WTC11 (cell line): ENCODE measurements around the gene GFRA1. TPM values are rescaled to one million over a fixed set of nuclear protein-coding genes. Genes with fewer than 3 reads are reported as not detected.

Experiments used
- ATAC-seq: fragments of 200-7000 bp; cut with Tn5 transposase; 2 replicates; pipeline ENCODE4 v1.10.0; 2021; ENCODE audit warnings: mild to moderate bottlenecking, moderate library complexity
- CTCF ChIA-PET: fragments of 300-600 bp; sonication (Branson Sonifier 250); formaldehyde crosslinking; loops from one replicate; lab custom pipeline; 2021; ENCODE audit warnings: antibody characterized with exemption; lab: Charles Lee
- POLR2A ChIA-PET: fragments of 350-600 bp; sonication (Branson Sonifier 250); formaldehyde crosslinking; loops from one replicate; lab custom pipeline; 2021; ENCODE audit warnings: antibody characterized with exemption; lab: Charles Lee
- DNase-seq: peaks from one replicate; pipeline ENCODE4 v3.0.0; 2021; ENCODE audit warnings: low spot score
- H3K27ac Mint-ChIP-seq: 2 replicates; pipeline ENCODE4 v1.8.0; 2021; ENCODE audit warnings: mixed read lengths
- H3K27me3 Mint-ChIP-seq: 2 replicates; pipeline ENCODE4 v1.8.0; 2021; ENCODE audit warnings: low read depth, mild to moderate bottlenecking, moderate library complexity, mixed read lengths
- H3K36me3 Mint-ChIP-seq: 2 replicates; pipeline ENCODE4 v1.8.0; 2021; ENCODE audit warnings: mixed read lengths
- H3K4me1 Mint-ChIP-seq: 2 replicates; pipeline ENCODE4 v1.8.0; 2022; ENCODE audit warnings: mixed read lengths
- H3K4me3 Mint-ChIP-seq: 2 replicates; pipeline ENCODE4 v1.8.0; 2021; ENCODE audit warnings: mild to moderate bottlenecking, moderate library complexity, mixed read lengths
- H3K9me3 Mint-ChIP-seq: 2 replicates; pipeline ENCODE4 v1.8.0; 2021; ENCODE audit warnings: mixed read lengths
- CREM ChIP-seq: sonication (generic); formaldehyde crosslinking; IDR thresholded peaks from 2 replicates; pipeline ENCODE4 v1.8.1; 2022; ENCODE audit warnings: mild to moderate bottlenecking, missing genetic modification reagents, moderate library complexity
- CTCF ChIP-seq: fragments of 200-600 bp; IDR thresholded peaks from 2 replicates; pipeline ENCODE4 v1.8.0; 2022; ENCODE audit warnings: antibody characterized with exemption
- ELF4 ChIP-seq: sonication (generic); formaldehyde crosslinking; IDR thresholded peaks from 2 replicates; pipeline ENCODE4 v1.8.1; 2022; ENCODE audit warnings: low read depth, mild to moderate bottlenecking, moderate library complexity, missing genetic modification reagents
- FOXK1 ChIP-seq: sonication (generic); formaldehyde crosslinking; IDR thresholded peaks from 2 replicates; pipeline ENCODE4 v1.8.0; 2022; ENCODE audit warnings: mild to moderate bottlenecking, moderate library complexity, missing genetic modification reagents
- FOXP1 ChIP-seq: sonication (generic); formaldehyde crosslinking; IDR thresholded peaks from 2 replicates; pipeline ENCODE4 v1.8.0; 2022; ENCODE audit warnings: missing genetic modification reagents, mild to moderate bottlenecking, moderate library complexity, borderline replicate concordance
- FOXP4 ChIP-seq: sonication (generic); formaldehyde crosslinking; IDR thresholded peaks from 2 replicates; pipeline ENCODE4 v1.8.0; 2022; ENCODE audit warnings: mild to moderate bottlenecking, missing genetic modification reagents
- GRHL2 ChIP-seq: fragments of 250-450 bp; sonication (Bioruptor Pico); IDR thresholded peaks from 2 replicates; pipeline ENCODE4 v1.8.0; 2022; ENCODE audit warnings: mild to moderate bottlenecking, moderate library complexity; ENCODE audit not compliant: insufficient replicate concordance, severe bottlenecking
- KAT7 ChIP-seq: sonication (generic); formaldehyde crosslinking; IDR thresholded peaks from 2 replicates; pipeline ENCODE4 v1.8.1; 2023; ENCODE audit warnings: missing genetic modification reagents, mild to moderate bottlenecking, borderline replicate concordance
- NFATC4 ChIP-seq: fragments of 250-450 bp; sonication (Bioruptor Pico); IDR thresholded peaks from 2 replicates; pipeline ENCODE4 v1.9.0; 2021; ENCODE audit warnings: mild to moderate bottlenecking
- PRDM15 ChIP-seq: sonication (generic); formaldehyde crosslinking; IDR thresholded peaks from 2 replicates; pipeline ENCODE4 v1.8.0; 2022; ENCODE audit warnings: missing genetic modification reagents
- RELA ChIP-seq: sonication (generic); formaldehyde crosslinking; IDR thresholded peaks from 2 replicates; pipeline ENCODE4 v1.8.1; 2022; ENCODE audit warnings: missing genetic modification reagents, mild to moderate bottlenecking, borderline replicate concordance
- ZNF219 ChIP-seq: sonication (generic); formaldehyde crosslinking; IDR thresholded peaks from 2 replicates; pipeline ENCODE4 v1.8.0; 2023; ENCODE audit warnings: missing genetic modification reagents, mild to moderate bottlenecking, borderline replicate concordance
- ZNF232 ChIP-seq: sonication (generic); formaldehyde crosslinking; IDR thresholded peaks from 2 replicates; pipeline ENCODE4 v1.8.0; 2022; ENCODE audit warnings: mild to moderate bottlenecking, missing genetic modification reagents
- ZNF396 ChIP-seq: fragments of 250-450 bp; sonication (Bioruptor Pico); IDR thresholded peaks from 2 replicates; pipeline ENCODE4 v1.8.0; 2021; ENCODE audit warnings: mild to moderate bottlenecking, moderate library complexity, borderline replicate concordance
- ZNF423 ChIP-seq: fragments of 250-450 bp; sonication (Bioruptor Pico); IDR thresholded peaks from 2 replicates; pipeline ENCODE4 v2.1.2; 2022; ENCODE audit warnings: mild to moderate bottlenecking, moderate library complexity
- ZSCAN18 ChIP-seq: fragments of 250-450 bp; sonication (Bioruptor Pico); IDR thresholded peaks from 2 replicates; pipeline ENCODE4 v2.1.2; 2022; ENCODE audit warnings: mild to moderate bottlenecking, moderate library complexity
- total RNA-seq: library from RNA; stranded (reverse); gene quantifications from 3 replicates; pipeline ENCODE4 v1.2.3, GENCODE V29; 2021
- TF ChIP-seq, protein P1 (sequence below): fragments of 250-450 bp; sonication (Bioruptor Pico); IDR thresholded peaks from 2 replicates; pipeline ENCODE4 v1.9.0; 2021; ENCODE audit warnings: mild to moderate bottlenecking

The GFRA1 gene
- total RNA-seq, 1 experiment from 2014 or later, result 4.4 TPM

GRCh38 chr10:116024271-116024878 lies 248.6 kb downstream of the GFRA1 start:
- ChIA-PET CTCF (no interaction called here), POLR2A (no interaction called here)
- Mint-ChIP-seq H3K27me3 (no peaks in the 10 kb centered on the region), H3K4me3 (no peak overlapping the region), H3K4me1 (no peaks in the 10 kb centered on the region), H3K36me3 (peaks cover 8% of the 10 kb centered on the region), H3K9me3 (peaks cover 22% of the 10 kb centered on the region), H3K27ac (no peak overlapping the region)
- DNase-seq (no peak), ATAC-seq (no peak)
- no peak for TF ChIP-seq FOXP1 (CRISPR knock-in tag)
- TF ChIP-seq PRDM15 (CRISPR knock-in tag), result no peak
- no peak for TF ChIP-seq ZSCAN18
- TF ChIP-seq ZNF219 (CRISPR knock-in tag), result no peak
- no peak for TF ChIP-seq FOXK1 (CRISPR knock-in tag)
- TF ChIP-seq GRHL2 (CRISPR knock-in tag), result no peak
- no peak for TF ChIP-seq CTCF
- no peak for TF ChIP-seq KAT7 (CRISPR knock-in tag)
- TF ChIP-seq FOXP4, result no peak
- no peak for TF ChIP-seq CREM
- no peak for TF ChIP-seq ZNF396 (CRISPR knock-in tag)
- no peak for TF ChIP-seq ELF4
- TF ChIP-seq, protein P1, sequence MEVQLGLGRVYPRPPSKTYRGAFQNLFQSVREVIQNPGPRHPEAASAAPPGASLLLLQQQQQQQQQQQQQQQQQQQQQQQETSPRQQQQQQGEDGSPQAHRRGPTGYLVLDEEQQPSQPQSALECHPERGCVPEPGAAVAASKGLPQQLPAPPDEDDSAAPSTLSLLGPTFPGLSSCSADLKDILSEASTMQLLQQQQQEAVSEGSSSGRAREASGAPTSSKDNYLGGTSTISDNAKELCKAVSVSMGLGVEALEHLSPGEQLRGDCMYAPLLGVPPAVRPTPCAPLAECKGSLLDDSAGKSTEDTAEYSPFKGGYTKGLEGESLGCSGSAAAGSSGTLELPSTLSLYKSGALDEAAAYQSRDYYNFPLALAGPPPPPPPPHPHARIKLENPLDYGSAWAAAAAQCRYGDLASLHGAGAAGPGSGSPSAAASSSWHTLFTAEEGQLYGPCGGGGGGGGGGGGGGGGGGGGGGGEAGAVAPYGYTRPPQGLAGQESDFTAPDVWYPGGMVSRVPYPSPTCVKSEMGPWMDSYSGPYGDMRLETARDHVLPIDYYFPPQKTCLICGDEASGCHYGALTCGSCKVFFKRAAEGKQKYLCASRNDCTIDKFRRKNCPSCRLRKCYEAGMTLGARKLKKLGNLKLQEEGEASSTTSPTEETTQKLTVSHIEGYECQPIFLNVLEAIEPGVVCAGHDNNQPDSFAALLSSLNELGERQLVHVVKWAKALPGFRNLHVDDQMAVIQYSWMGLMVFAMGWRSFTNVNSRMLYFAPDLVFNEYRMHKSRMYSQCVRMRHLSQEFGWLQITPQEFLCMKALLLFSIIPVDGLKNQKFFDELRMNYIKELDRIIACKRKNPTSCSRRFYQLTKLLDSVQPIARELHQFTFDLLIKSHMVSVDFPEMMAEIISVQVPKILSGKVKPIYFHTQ (CRISPR knock-in tag), result no peak
- TF ChIP-seq ZNF232, result no peak
- TF ChIP-seq NFATC4 (CRISPR knock-in tag), result no peak
- no peak for TF ChIP-seq RELA
- TF ChIP-seq ZNF423 (CRISPR knock-in tag), result no peak
